Gastrocnemius medialis (tissue), 4 donors: ENCODE measurements around the gene RAB11B. TPM values are rescaled to one million over a fixed set of nuclear protein-coding genes. Genes with fewer than 3 reads are reported as not detected.
"Not testable (repeated sequence)": the region's sequence is repeated elsewhere in the genome, so short reads cannot be mapped to it uniquely, and the experiment has no call there.

Experiments used
- ATAC-seq, 2 donors: fragments of 150-250 bp; one replicate each; pipeline ENCODE4 v1.9.1; 2016
- DNase-seq, 2 donors: peaks; one replicate each; pipeline ENCODE4 v3.0.0-alpha.2; 2019
- H3K27ac ChIP-seq, 4 donors: fragments of 200-600 bp; sonication (generic); 1 replicate in 1 of 4; 2 replicates in 3 of 4; pipeline ENCODE4 v1.5.1; 2016 to 2018; ENCODE audit warnings: mild to moderate bottlenecking in 2 of 4, moderate library complexity in 1 of 4
- H3K27me3 ChIP-seq, 3 donors: fragments of 200-600 bp; sonication (generic) in 2 of 3; 1 replicate in 1 of 3; 2 replicates in 2 of 3; pipeline versions ENCODE4 v1.5.1 to v1.6.0; 2016 to 2019; ENCODE audit warnings: mild to moderate bottlenecking in 1 of 3, moderate library complexity in 1 of 3
- H3K36me3 ChIP-seq, 2 donors: fragments of 200-600 bp; sonication (generic) in 1 of 2; one replicate each; pipeline ENCODE4 v1.5.1; 2017 to 2018
- H3K4me1 ChIP-seq, 2 donors: fragments of 200-600 bp; sonication (generic) in 1 of 2; one replicate each; pipeline ENCODE4 v1.5.1; 2016 to 2017; ENCODE audit warnings: mild to moderate bottlenecking in 2 of 2
- H3K4me3 ChIP-seq, 4 donors: fragments of 200-600 bp; sonication (generic) in 3 of 4; 1 replicate in 1 of 4; 2 replicates in 3 of 4; pipeline ENCODE4 v1.5.1; 2016 to 2019; ENCODE audit warnings: mild to moderate bottlenecking in 2 of 4
- H3K9me3 ChIP-seq, 3 donors: fragments of 200-600 bp; sonication (generic) in 2 of 3; 1 replicate in 1 of 3; 2 replicates in 2 of 3; pipeline ENCODE4 v1.5.1; 2016 to 2019
- CTCF ChIP-seq, 5 experiments: fragments of 450-650 bp in 3 of 5; fragments of 200-600 bp in 2 of 5; sonication (generic) in 2 of 5; IDR thresholded peaks in 4 of 5; conservative IDR thresholded peaks in 1 of 5; 1 replicate in 4 of 5; 2 replicates in 1 of 5; pipeline ENCODE4 v1.5.1; 2016 to 2019; ENCODE audit warnings: antibody characterized with exemption in 5 of 5, mild to moderate bottlenecking in 3 of 5, moderate library complexity in 3 of 5
- POLR2A ChIP-seq, 2 donors: fragments of 450-650 bp; IDR thresholded peaks; one replicate each; pipeline ENCODE4 v1.6.1; 2017; ENCODE audit warnings: antibody characterized with exemption in 2 of 2, mild to moderate bottlenecking in 2 of 2, moderate library complexity in 2 of 2
- in situ Hi-C, 4 donors: fragments of 200-750 bp; cut with MboI; loops; one replicate each; pipeline versions ENCODE4 v1.15.0 to v1.8.0; 2017; ENCODE audit warnings: low sequenced_read_pairs in 4 of 4
- intact Hi-C: fragments of 100-400 bp; cut with DNase I; formaldehyde crosslinking; loops from one replicate; pipeline ENCODE4 v1.15.1; 2023; ENCODE audit warnings: low total_unique reads
- total RNA-seq, 4 donors: library from RNA; depleted of rRNA; stranded (reverse); fragments of >200 nt; gene quantifications; one replicate each; pipeline versions ENCODE4 v1.1.0 to v1.2.3, GENCODE V29; 2016

RAB11B gene
- total RNA-seq, 4 donors from 2014 or later: 13.4 to 42.9 (median 31.0) TPM

- H3K36me3 ChIP-seq: peaks cover 0 to 5% of the 10 kb centered on the region in 2 donors
- intact Hi-C loops: no loop called here
Observed at GRCh38 chr19:8441725-8442544, 51.8 kb downstream of the RAB11B start.

GRCh38 chr19:8444140-8444676 lies 54.0 kb downstream of the RAB11B start:
- H3K27me3 ChIP-seq, DNase-seq, in situ Hi-C loops, ATAC-seq, H3K9me3 ChIP-seq, H3K36me3 ChIP-seq: not testable (repeated sequence)
- H3K4me3 ChIP-seq: peak overlapping the region; percentile 61 to 92 (median 88)
- H3K27ac ChIP-seq: peak overlapping the region; percentile 91 to 98 (median 97)
- intact Hi-C loops: loop anchor here (1.0 to 2.0 kb wide), 2 partner anchors 31 to 69 kb away; partner anchors contain the start of gene MARCHF2
- H3K4me1 ChIP-seq: peaks cover 36 to 39% of the 10 kb centered on the region in 2 donors

More at GRCh38 chr19:8441725-8442544, 51.8 kb downstream of the RAB11B start:
- Histone ChIP-seq H3K4me3 (no peak overlapping the region), H3K9me3 (no peaks in the 10 kb centered on the region), H3K4me1 (peaks cover 13 to 16% of the 10 kb centered on the region in 2 donors), H3K27me3 (no peaks in the 10 kb centered on the region), H3K27ac (no peak overlapping the region)
- ATAC-seq (no peak), DNase-seq (no peak)
- in situ Hi-C loops: no loop called here
- TF ChIP-seq POLR2A (IDR thresholded peaks at IDR 0.05) (no peak), CTCF (IDR thresholded peaks at IDR 0.05 in 4 of 5, conservative IDR thresholded peaks at IDR 0.05 in 1 of 5) (no peak)

GRCh38 chr19:8444677-8445487 lies 54.7 kb downstream of the RAB11B start, which contains the start of gene HNRNPM:
HNRNPM (plus strand) TSS chr19:8444975; CDS start chr19:8444999, 24 bp downstream.
- DNase-seq (peak; percentile 98 to 99), ATAC-seq (peak; percentile 93 to 94)
- intact Hi-C loops (loop anchor here (1.0 to 2.0 kb wide), 2 partner anchors 32 to 68 kb away; partner anchors contain the start of gene MARCHF2), in situ Hi-C loops (no loop called here)
- Histone ChIP-seq H3K36me3 (no peaks in the 10 kb centered on the region), H3K27me3 (no peaks in the 10 kb centered on the region), H3K27ac (peak within 1 kb of the TSS; percentile 91 to 98 (median 97)), H3K4me1 (peaks cover 39 to 41% of the 10 kb centered on the region in 2 donors), H3K4me3 (peak within 1 kb of the TSS; percentile 86 to 92 (median 90)), H3K9me3 (no peaks in the 10 kb centered on the region)
- TF ChIP-seq CTCF (IDR thresholded peaks at IDR 0.05 in 4 of 5, conservative IDR thresholded peaks at IDR 0.05 in 1 of 5): no peak
- peak; percentile 97 for TF ChIP-seq POLR2A (IDR thresholded peaks at IDR 0.05)

- in situ Hi-C loops: no loop called here
- peak overlapping the region; percentile 91 to 98 (median 97) for H3K27ac ChIP-seq
- intact Hi-C loops: loop anchor here (2.0 kb wide), 1 partner anchor 67 kb away; no protein-coding TSS in a partner anchor
- no peaks in the 10 kb centered on the region for H3K9me3 ChIP-seq
- no peaks in the 10 kb centered on the region for H3K27me3 ChIP-seq
- H3K4me1 ChIP-seq: peaks cover 44 to 48% of the 10 kb centered on the region in 2 donors
- H3K4me3 ChIP-seq: peak overlapping the region; percentile 86 to 92 (median 90)
- H3K36me3 ChIP-seq: no peaks in the 10 kb centered on the region
- TF ChIP-seq POLR2A (IDR thresholded peaks at IDR 0.05) (no peak), CTCF (IDR thresholded peaks at IDR 0.05 in 4 of 5, conservative IDR thresholded peaks at IDR 0.05 in 1 of 5) (no peak)
- DNase-seq (peak; percentile 14 to 44), ATAC-seq (peak; percentile 49 to 65)
Observed at GRCh38 chr19:8445488-8446001, 55.4 kb downstream of the RAB11B start.
